Gastrocnemius medialis (tissue), 4 donors: ENCODE measurements around the gene PDZRN3.

Experiments
- POLR2A ChIP-seq, 2 donors: fragments of 450-650 bp; IDR thresholded peaks; one replicate each; pipeline ENCODE4 v1.6.1; 2017; ENCODE audit warnings: antibody characterized with exemption in 2 of 2, mild to moderate bottlenecking in 2 of 2, moderate library complexity in 2 of 2
- TF ChIP-seq, protein P1 (sequence below), 5 experiments: fragments of 450-650 bp in 3 of 5; fragments of 200-600 bp in 2 of 5; sonication (generic) in 2 of 5; IDR thresholded peaks in 4 of 5; conservative IDR thresholded peaks in 1 of 5; 1 replicate in 4 of 5; 2 replicates in 1 of 5; pipeline ENCODE4 v1.5.1; 2016 to 2019; ENCODE audit warnings: antibody characterized with exemption in 5 of 5, mild to moderate bottlenecking in 3 of 5, moderate library complexity in 3 of 5

DNA sequence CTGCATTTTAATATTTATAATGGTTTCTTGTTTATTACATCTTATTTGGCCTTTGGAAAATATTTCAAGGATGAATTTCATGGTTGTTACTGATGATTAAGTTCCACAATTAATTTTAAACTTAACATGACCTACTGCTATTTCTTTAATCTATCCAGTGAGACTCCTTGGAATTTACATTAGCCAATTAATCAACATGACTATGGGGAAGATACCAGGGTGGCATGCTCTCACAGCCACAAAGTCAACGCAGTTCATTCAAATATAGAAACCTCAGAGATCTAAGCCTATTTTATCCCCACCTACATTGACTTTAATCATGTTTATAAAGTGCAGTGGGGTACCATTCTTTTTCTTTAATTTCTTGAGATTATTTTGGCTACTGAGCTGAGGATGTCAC is 43.6 kb upstream of the PDZRN3 start:
- TF ChIP-seq, protein P1, sequence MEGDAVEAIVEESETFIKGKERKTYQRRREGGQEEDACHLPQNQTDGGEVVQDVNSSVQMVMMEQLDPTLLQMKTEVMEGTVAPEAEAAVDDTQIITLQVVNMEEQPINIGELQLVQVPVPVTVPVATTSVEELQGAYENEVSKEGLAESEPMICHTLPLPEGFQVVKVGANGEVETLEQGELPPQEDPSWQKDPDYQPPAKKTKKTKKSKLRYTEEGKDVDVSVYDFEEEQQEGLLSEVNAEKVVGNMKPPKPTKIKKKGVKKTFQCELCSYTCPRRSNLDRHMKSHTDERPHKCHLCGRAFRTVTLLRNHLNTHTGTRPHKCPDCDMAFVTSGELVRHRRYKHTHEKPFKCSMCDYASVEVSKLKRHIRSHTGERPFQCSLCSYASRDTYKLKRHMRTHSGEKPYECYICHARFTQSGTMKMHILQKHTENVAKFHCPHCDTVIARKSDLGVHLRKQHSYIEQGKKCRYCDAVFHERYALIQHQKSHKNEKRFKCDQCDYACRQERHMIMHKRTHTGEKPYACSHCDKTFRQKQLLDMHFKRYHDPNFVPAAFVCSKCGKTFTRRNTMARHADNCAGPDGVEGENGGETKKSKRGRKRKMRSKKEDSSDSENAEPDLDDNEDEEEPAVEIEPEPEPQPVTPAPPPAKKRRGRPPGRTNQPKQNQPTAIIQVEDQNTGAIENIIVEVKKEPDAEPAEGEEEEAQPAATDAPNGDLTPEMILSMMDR (IDR thresholded peaks at IDR 0.05 in 4 of 5, conservative IDR thresholded peaks at IDR 0.05 in 1 of 5), result no peak
- TF ChIP-seq POLR2A (IDR thresholded peaks at IDR 0.05), result no peak
